ENCODE measurements around the gene PIK3CD.
A peak's percentile ranks its signal among the peaks of the same experiment; 100 is the strongest.
"Not testable (repeated sequence)": the region's sequence is repeated elsewhere in the genome, so short reads cannot be mapped to it uniquely, and the experiment has no call there.

The PIK3CD gene

DNA sequence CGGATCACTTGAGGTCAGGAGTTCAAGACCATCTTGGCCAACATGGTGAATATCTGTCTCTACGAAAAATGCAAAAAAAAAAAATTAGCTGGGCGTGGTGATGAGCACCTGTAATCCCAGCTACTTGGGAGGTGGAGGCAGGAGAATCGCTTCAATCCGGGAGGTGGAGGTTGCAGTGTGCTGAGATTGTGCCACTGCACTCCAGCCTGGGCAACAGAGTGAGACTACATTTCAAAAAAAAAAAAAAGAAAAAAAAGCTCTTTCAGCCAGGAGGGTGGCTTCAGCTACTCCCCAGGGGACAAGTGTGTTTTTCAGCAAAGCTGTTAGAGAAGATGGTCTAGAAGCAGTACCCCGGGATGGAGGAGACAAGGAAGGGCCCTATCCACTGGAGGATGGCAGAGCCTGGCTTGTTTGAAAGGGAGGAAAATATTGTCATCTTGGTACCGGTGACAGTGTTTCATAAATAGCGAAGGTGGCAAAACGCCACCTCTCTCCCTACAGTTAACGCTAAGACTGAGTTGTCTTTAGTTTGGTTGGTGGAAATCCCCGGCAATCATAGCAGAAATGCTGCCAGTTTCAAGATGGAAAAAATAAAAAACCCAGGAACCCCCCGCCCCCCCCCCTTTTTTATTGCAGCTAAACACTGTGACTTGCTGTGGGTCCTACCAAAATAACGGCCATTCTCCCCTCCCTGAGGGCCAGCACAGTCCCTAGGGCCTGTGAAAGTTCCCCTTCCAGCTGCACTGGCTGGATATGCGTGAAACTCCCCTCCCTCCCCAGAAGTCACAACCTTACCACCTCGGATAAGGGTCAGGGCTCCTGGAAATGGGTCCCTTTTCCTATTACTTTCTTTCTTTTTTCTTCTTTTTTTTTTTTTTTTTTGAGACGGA lies 3.5 kb downstream of the PIK3CD start:
- DNase-seq (ENCODE audit: low read depth) = no peak

DNA sequence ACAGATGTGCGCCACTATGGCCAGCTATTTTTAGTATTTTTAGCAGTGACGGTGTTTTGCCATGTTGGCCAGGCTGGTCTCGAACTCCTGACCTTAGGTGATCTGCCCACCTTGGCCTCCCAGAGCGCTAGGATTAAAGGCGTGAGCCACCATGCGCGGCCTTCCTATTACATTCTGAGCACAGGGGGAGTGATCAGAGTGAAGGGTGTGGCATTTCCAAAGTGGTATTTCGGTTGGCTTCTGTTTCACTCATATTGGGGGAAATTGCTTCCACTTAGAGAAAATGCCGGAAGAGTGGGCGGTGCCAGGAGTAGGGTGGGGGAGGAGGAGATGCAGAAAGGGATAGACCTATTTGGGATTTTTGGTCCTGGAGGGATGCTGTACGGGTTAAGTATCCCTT lies 4.3 kb downstream of the PIK3CD start:
- no peak for DNase-seq (ENCODE audit: low read depth)

DNA sequence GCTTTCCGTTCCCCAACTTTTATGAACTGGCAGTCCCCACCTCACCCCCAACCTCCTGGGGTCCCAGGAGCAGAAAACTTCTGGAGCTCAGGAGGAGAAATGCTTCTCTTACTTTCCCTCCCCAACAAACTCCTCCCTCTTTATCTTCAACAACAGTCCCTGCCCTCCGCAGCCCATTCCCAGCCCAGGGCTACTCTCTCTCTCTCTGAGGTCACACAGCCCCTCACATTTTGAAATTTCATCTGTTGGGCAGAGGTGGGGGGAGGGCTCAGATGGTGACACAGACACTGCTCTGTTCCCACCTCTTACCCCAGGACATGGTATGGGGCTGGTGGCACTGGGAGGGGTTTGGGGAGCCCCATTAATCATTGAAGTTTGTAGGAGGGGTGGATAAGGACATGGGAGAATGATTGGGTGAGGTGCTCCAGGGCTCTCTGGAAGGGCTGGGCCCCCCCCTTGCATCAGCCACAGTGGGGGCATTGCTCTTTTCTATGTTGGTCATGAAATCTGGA lies 6.0 kb downstream of the PIK3CD start:
- no peak for DNase-seq (ENCODE audit: low read depth)

DNA sequence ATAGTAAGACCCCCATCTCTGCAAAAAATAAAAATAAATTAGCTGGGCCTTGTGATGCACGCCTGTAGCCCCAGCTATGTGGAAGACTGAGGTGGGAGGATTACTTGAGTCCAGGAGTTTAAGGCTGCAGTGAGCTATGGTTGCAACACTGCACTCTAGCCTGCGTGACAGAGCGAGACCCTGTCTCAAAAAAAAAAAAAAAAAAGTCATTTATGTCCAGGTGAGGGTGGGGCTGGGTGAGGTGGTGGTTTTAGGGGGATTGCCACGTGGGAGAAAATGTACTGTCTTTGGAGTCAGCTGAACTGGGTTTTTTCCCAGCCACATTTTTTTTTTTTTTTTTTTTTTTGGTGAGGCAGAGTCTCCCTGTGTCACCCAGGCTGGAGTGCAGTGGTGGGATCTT lies 6.7 kb downstream of the PIK3CD start:
- no peak for DNase-seq (ENCODE audit: low read depth)

DNA sequence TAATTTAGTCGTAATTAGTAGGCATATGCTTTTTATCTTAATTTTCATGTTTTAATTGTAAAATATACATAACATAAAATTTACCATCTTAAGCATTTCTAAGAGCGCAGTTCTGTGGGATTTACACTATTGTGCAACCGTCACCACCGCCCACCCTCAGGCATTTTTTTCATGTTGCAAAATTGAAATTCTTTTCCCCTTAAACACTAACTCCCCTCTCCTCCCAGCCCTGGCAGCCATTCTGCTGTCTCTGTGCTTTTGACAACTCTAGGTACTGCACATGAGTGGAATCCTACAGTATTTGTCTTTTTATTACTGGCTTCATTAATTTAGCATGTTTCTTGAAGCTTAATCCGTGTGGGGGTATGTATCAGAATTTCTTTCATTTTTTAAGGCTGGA lies 7.8 kb downstream of the PIK3CD start:
- peak; percentile 85 for DNase-seq (ENCODE audit: low read depth)

DNA sequence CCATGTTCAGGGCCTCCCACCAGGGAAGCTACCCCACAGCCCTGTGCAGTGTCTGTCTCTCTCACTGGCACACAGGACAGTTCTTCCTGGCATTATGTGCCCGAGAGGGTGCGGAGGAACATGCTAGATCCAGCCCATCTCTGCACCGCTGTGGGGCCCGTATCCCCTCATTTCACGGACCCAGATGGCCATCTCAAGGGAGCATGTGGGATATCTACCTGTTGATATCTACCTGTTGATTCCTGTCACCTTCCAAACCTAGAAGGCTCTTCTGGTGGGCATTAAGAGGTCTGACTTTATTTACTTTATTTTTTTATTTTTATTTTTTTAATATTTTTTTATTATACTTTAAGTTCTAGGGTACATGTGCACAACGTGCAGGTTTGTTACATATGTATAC lies 11.7 kb downstream of the PIK3CD start:
- no peak for DNase-seq (ENCODE audit: low read depth)

DNA sequence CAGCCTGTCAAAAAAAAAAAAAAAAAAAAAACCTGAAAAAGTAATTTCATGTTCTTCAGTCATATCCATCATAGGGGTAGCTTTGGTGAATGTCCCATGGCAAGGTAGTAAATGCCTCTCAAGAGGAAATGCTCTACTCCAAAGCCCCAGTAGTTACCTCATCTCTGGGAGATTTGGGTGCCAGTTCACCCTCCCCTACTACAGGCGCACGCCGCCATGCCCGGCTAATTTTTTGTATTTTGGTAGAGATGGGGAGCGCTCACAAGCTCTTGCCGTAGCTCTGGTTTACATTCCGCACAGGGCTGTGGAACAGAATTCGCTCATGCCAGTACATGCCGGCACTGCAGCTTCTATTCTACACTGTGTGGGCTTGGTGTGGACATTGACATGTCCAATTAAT lies 13.7 kb downstream of the PIK3CD start:
- no peak for DNase-seq (ENCODE audit: low read depth)

DNA sequence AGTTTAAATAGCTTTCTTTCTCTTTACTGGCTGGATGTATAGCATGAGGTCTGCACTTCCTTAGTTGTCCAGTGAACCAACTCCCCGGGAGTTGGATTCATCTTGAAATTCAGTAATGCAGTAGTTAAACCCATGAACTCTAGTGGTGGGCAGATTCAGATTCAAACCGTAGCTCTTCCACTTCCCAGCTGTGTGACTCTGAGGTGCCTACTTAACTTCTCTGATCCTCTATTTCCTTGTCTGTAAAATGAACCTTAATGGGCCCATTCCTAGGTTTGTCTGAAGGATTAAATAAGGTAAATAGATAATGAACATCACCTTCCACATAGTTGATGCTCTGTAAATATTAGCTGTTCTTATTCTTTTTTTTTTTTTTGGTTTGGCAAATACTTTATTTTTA lies 16.5 kb downstream of the PIK3CD start:
- no peak for DNase-seq (ENCODE audit: low read depth)

DNA sequence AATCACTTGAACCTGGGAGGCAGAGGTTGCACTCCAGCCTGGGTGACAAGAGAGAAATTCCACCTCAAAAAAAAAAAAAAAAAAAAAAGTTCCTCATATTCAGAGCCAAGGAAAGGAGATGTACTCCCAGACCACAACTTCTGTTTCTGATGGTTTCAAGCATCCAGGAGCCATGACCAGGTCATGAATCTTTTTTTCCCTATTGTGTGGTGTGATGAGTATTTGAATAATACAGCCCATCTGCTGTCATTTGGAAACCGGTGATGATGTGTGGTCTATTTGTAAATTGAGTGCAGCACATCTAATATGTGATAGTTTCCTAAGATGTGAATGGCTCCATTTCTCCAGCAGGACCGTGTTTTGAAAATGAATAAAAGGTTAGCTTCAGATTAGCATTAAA lies 18.6 kb downstream of the PIK3CD start:
- DNase-seq (ENCODE audit: low read depth) = no peak

DNA sequence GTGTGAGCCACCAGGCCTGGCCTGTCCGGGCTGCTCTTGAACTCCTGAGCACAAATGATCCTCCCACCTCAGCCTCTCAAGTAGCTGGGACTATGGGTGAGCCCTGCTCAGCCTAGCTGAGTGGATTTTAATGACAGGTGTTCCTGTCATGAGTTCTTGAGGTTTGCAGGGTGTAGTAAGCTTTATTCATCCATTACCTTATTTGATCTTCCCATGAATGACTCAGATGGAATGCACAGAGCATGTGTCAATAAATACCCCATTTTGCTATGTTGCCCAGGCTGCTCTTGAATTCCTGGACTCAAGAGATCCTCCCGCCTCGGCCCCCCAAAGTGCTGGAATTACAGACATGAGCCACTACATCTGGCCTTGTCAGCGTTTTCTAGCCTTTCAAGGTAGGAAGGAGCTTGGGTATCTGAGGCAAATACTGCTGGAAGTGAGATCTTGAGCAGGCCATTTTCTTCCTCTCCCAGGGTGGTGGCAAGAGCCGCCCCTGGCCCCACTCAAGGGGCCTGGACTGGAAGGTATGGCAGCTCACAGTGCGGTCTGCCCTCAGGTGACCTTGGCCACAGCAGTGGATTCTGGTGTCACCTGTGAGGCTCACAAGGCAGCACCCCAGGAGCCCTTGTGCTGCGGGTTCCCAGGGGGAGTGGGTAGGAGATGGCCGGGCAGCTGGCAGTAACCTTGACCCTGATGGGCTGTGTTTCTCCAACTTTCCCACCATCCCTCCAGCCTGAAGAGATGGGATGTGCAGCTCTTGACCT lies 20.0 kb downstream of the PIK3CD start:
- DNase-seq (ENCODE audit: low read depth) = peak; percentile 83

DNA sequence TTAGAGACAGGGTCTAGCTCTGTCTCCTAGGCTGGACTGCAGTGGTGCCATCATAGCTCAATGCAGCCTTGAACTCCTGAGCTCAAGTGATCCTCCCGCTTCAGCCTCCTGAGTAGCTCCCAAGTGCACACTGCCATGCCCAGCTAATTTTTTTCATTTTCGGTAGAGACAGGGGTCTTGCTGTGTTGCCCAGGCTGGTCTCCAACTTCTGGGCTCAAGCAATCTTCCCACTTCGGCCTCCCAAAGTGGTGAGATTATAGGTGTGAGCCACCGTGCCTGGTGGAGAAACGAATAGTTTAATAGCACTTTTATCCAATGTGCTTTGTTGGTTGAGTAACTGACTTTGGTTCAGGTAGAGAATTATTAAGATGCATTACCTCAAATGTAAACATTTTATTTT lies 20.9 kb downstream of the PIK3CD start:
- no peak for DNase-seq (ENCODE audit: low read depth)

DNA sequence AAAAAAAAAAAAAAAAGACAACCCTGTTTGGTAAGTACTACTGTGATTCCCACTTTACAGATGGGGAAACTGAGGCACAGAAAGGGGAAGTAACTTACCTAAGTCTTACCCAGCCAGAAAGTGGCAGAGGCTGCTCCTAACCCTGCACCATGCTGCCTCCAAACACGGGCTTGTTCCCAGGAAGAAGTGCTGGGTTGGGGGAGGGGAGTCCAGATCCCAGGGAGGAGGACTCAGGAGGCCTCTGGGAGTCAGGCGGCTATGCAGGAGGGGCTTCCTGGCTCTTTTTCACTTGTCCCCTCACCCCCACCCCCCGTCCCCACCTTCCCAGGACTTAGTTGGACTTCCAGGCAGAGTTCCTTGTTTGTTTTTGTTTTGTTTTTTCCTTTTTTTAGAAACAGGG lies 23.9 kb downstream of the PIK3CD start:
- DNase-seq (ENCODE audit: low read depth) = no peak

DNA sequence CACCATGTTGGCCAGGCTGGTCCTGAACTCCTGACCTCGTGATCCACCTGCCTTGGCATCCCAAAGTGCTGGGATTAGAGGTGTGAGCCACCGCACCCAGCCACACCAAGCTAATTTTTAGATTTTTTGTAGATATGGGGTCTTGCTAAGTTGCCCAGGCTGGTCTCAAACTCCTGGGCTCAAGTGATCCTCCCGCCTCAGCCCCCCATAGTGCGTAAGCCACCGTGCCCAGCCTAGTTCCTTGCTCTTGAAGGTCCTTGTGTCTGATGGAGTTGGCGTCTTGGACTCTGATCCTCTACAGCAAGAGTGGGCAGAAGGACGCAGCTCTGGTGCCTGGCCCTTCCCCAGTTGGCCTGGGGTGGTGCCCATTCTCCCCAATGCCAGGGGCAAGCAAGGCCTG lies 24.6 kb downstream of the PIK3CD start:
- DNase-seq (ENCODE audit: low read depth) = not testable (repeated sequence)

DNA sequence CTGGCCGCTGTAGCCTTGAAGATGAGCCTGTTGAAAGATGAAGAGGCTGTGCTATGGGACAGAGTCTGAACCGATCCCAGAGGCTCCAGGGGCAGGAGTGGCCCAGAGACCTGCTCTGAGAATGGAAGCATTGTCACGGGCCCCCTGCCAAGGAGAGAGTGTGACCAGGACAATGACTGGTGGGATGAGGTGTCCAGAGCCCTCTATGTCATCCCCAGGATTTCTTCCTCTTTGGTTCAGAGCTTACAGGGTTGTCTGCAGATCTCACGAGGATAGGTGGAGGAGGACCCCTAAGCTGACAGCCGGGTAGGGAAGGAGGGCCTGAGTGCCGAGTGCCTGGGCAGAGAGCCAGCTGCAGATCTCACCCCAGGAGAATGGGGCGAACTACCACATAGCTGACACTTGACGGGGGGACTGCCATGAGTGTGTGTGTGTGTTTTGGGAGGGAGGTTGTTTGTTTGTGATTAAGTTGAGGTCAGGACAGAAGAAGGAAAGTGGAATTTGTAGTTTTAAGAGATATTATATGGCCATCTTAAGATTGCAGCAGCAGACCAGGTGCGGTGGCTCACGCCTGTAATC lies 25.4 kb downstream of the PIK3CD start:
- DNase-seq (ENCODE audit: low read depth) = no peak

DNA sequence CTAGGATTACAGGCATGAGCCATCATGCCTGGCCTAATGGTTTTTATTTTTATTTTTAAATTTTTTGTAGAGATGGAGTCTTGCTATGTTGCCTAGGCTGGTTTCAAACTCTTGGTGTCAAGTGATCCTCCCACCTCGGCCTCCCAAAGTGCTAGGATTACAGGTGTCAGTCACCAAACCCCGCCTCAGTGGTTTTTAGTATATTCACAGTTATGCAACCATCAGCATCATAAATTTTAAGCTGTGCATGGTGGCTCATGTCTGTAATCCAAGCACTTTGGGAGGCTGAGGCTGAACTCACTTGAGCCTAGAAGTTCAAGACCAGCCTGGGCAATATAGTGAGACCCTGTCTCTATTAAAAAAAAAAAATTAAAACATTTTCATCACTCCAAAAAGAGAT lies 28.6 kb downstream of the PIK3CD start:
- DNase-seq (ENCODE audit: low read depth) = no peak

DNA sequence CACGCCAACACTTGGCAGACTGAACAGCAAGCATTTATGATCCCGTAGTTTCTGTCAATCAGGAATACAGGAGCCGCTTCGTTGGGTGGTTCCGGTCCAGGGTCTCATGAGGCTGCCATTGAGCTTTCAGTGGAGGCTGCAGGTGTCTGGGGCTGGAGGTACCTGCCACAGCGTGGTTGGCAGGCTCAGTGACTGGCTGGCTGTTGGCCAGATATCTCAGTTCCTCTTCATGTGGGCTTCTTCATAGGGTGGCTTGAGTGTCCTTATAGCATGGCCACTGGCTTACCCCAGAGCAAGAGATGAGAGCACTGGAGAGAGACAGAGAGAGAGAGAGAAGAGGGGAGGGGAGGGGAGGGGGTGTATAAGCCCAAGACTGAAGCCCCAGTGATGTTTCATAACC lies 29.3 kb downstream of the PIK3CD start:
- DNase-seq (ENCODE audit: low read depth) = no peak

DNA sequence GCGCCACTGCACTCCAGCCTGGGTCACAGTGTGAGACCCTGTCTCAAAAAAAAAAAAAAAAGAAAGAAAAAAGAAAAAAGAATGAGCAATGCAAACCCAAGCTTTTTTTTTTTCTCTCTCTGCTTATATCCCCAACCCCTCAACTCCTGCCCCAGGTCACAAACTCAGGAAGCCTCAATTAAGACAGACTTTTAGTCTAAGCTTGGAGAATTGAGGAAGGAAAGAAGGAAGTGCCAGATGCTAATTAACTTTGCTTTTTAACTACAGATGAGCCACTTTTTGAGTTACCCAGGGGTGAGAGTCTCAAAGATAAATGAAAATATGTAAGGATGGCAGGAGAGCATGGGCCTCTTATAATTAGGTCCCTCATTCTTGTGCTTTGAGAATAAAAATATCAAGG lies 33.3 kb downstream of the PIK3CD start:
- no peak for DNase-seq (ENCODE audit: low read depth)

DNA sequence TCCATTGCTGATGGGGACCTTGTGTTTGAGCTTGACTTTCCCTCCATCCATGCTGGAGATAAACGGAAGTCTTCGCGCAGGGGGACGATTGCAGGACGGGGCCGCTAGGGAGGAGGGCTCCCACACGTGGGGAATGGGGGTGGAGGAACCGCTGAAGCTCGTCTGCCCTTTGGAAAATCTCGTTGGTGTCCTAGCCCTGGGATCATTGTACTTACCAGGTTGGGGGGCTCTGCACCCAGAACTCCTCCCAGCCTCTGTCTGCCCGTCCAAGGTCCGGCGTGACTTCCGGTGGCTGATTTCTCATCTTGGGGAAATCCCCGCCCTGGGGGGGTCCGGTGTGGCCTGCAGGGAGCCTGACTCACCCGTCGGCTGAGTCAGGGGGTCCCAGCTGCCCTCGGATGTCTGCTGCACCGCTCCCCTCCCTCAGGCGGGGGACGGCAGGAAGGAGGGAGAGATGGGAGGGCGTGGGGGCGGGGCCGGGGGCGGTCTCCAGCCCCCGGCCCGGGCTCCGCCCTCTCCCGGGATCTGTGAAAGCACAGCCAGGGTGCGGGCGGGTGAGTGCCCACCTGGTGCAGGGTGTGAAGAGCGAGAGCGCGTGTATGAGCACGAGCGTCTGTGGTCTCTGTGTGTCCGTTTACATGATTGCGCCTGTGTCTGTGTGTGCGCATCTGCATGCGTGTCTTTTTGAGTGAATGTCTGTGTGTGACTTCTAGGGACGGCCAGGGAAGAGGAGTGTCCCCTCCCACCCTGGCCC lies 35.8 kb downstream of the PIK3CD start:
- DNase-seq (ENCODE audit: low read depth) = peak; percentile 95

DNA sequence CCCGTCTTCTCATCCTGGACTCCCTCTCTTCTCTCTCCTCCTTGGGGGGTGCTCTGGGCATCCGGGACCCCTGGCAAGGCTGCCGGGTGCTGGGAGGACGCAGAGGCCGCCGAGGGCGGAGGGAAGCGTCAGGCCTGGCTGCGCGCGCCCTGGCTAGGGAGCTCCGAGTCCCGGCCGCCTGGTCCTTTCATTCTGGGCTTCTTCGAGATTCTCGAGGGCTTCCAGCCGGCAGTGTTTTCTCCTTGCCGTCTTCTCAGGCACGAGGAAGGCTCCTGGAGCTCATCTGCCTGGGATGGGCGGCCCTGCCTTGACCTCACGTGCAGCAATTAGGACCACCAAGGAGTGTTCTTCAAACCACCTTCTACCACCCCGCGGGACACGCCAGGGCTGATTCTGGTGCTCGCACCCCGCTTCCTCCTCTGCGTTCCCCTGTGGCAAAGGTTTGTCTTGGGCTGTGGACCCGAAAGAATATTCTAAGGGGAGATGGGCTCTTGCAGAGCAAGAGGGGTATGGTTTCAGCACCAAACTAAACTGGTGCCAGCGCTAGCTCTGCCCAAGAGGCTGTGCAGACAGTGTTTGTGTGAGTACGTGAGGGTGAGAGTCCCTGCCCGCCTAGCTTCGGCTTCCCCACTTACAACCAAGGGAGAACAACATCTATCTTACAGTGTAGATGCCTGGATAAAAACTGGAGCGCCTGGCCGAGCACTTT lies 36.5 kb downstream of the PIK3CD start:
- peak; percentile 59 for DNase-seq (ENCODE audit: low read depth)

DNA sequence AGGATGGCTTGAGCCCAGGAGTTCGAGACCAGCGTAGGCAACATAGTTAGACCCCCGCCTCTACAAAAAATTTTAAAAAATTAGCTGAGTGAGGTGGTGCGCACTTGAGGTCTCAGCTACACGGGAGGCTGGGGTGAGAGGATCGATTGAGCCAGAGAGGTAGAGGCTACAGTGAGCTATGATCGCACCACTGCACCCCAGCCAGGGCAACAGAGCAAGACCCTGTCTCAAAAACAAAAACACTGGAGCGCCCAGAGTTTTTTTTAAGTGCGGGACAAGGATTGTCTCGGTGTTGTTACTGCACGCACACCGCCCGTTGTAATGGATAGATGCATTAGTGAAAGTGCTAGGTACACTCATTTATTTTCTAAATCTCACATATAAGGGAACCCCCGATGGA lies 37.1 kb downstream of the PIK3CD start:
- DNase-seq (ENCODE audit: low read depth) = no peak

DNA sequence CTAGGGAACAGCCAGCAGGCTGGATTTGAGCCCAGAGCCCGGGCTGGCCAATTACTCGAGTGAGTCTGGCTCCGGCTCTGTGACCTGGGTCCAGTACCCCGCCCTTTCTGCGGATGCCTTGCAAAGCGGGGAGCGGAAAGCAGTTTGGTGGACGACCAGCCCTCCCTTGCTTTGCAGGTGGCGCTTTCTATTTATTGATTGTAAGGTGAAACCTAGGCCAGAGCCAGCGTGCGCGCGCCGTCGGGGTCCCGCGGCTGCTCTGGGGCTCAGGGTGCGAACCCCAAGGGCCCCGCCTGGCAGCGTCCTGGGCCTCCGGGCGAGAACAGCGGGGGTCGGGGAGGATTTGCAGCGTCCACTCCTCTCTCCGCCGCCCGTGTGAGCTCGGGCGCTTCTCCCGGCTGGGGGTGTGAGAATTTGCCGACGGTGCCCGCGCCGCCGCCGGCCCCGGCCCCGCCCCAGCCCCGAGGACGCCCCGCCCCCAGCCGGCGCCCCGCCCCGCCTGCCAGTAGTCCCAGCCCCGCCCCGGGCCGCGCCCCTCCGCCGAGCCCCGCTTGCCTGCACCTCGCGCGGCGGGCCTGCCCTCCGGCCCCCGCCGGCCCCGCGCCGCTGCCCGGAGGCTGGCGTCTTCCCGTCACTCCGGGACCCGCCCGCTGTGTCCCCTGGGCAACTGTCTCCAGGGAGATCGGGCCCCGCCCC lies 37.6 kb downstream of the PIK3CD start:
- peak; percentile 82 for DNase-seq (ENCODE audit: low read depth)
